ENCODE results near the gene TRIM22. TPM values are rescaled to one million over a fixed set of nuclear protein-coding genes. Genes with fewer than 3 reads are reported as not detected.
"Not testable (repeated sequence)": the region's sequence is repeated elsewhere in the genome, so short reads cannot be mapped to it uniquely, and the experiment has no call there.

The TRIM22 gene
- polyA plus RNA-seq, 3 donors, result 6.1 to 13.9 (median 7.0) TPM

GRCh38 chr11:5686426-5686825 lies 3.2 kb upstream of the TRIM22 start:
- DNase-seq (ENCODE audit: extremely low read depth in 1 of 11, low read depth in 9 of 11, low spot score in 4 of 11), result no peak

GRCh38 chr11:5688482-5688881 lies 1.1 kb upstream of the TRIM22 start:
- no peak for DNase-seq (ENCODE audit: extremely low read depth in 1 of 11, low read depth in 9 of 11, low spot score in 4 of 11)

- no peak for DNase-seq (ENCODE audit: extremely low read depth in 1 of 11, low read depth in 9 of 11, low spot score in 4 of 11)
Measured at GRCh38 chr11:5690216-5690615, 626 bp downstream of the TRIM22 start.

GRCh38 chr11:5690736-5691135 lies 1.1 kb downstream of the TRIM22 start:
- DNase-seq (ENCODE audit: extremely low read depth in 1 of 11, low read depth in 9 of 11, low spot score in 4 of 11), result no peak

- not testable (repeated sequence) for DNase-seq (ENCODE audit: extremely low read depth in 1 of 11, low read depth in 9 of 11, low spot score in 4 of 11)
Measured at GRCh38 chr11:5691238-5691963, 1.8 kb downstream of the TRIM22 start.

GRCh38 chr11:5691964-5692361 lies 2.4 kb downstream of the TRIM22 start:
- DNase-seq (ENCODE audit: extremely low read depth in 1 of 11, low read depth in 9 of 11, low spot score in 4 of 11), result no peak

- DNase-seq (ENCODE audit: extremely low read depth in 1 of 11, low read depth in 9 of 11, low spot score in 4 of 11), result no peak
Measured at GRCh38 chr11:5694642-5695041, 5.1 kb downstream of the TRIM22 start.

GRCh38 chr11:5695580-5695979 lies 6.0 kb downstream of the TRIM22 start:
- DNase-seq (ENCODE audit: extremely low read depth in 1 of 11, low read depth in 9 of 11, low spot score in 4 of 11), result no peak

- no peak for DNase-seq (ENCODE audit: extremely low read depth in 1 of 11, low read depth in 9 of 11, low spot score in 4 of 11)
Measured at GRCh38 chr11:5696210-5696609, 6.6 kb downstream of the TRIM22 start.

- DNase-seq (ENCODE audit: extremely low read depth in 1 of 11, low read depth in 9 of 11, low spot score in 4 of 11), result no peak
Measured at GRCh38 chr11:5698281-5698680, 8.7 kb downstream of the TRIM22 start.

- DNase-seq (ENCODE audit: extremely low read depth in 1 of 11, low read depth in 9 of 11, low spot score in 4 of 11), result no peak
Measured at GRCh38 chr11:5700421-5701054, 10.9 kb downstream of the TRIM22 start.

- DNase-seq (ENCODE audit: extremely low read depth in 1 of 11, low read depth in 9 of 11, low spot score in 4 of 11), result no peak
Measured at GRCh38 chr11:5701055-5701577, 11.5 kb downstream of the TRIM22 start.

GRCh38 chr11:5703741-5704536 lies 14.3 kb downstream of the TRIM22 start:
- no peak for DNase-seq (ENCODE audit: extremely low read depth in 1 of 11, low read depth in 9 of 11, low spot score in 4 of 11)

GRCh38 chr11:5705688-5706087 lies 16.1 kb downstream of the TRIM22 start:
- no peak for DNase-seq (ENCODE audit: extremely low read depth in 1 of 11, low read depth in 9 of 11, low spot score in 4 of 11)

GRCh38 chr11:5712507-5712906 lies 22.9 kb downstream of the TRIM22 start:
- DNase-seq (ENCODE audit: extremely low read depth in 1 of 11, low read depth in 9 of 11, low spot score in 4 of 11), result no peak

GRCh38 chr11:5713695-5714094 lies 24.1 kb downstream of the TRIM22 start:
- no peak for DNase-seq (ENCODE audit: extremely low read depth in 1 of 11, low read depth in 9 of 11, low spot score in 4 of 11)

GRCh38 chr11:5716518-5716917 lies 26.9 kb downstream of the TRIM22 start:
- not testable (repeated sequence) for DNase-seq (ENCODE audit: extremely low read depth in 1 of 11, low read depth in 9 of 11, low spot score in 4 of 11)

GRCh38 chr11:5719703-5720495 lies 30.3 kb downstream of the TRIM22 start:
- no peak for DNase-seq (ENCODE audit: extremely low read depth in 1 of 11, low read depth in 9 of 11, low spot score in 4 of 11)

GRCh38 chr11:5722622-5723021 lies 33.0 kb downstream of the TRIM22 start:
- DNase-seq (ENCODE audit: extremely low read depth in 1 of 11, low read depth in 9 of 11, low spot score in 4 of 11), result no peak
